IMR-90 (cell line): ENCODE results near the gene ACE.

ENCODE experiments used
- BHLHE40 ChIP-seq: fragments of 150-350 bp; IDR thresholded peaks from 2 replicates; pipeline ENCODE4 v1.6.1; 2016; ENCODE audit warnings: mild to moderate bottlenecking, low read depth, low read length
- CEBPB ChIP-seq: IDR thresholded peaks from 2 replicates; pipeline ENCODE4 v1.6.1; 2012; ENCODE audit warnings: low read depth, low read length, improper control_type of control experiment
- CTCF ChIP-seq: conservative IDR thresholded peaks from 2 replicates; pipeline ENCODE4 v1.5.1; 2012; ENCODE audit warnings: mild to moderate bottlenecking, low read depth, low read length, improper control_type of control experiment
- ELK1 ChIP-seq: fragments of 150-350 bp; IDR thresholded peaks from 2 replicates; pipeline ENCODE4 v1.6.1; 2016; ENCODE audit warnings: low read depth, mild to moderate bottlenecking, low read length, moderate library complexity, borderline replicate concordance
- FOS ChIP-seq: fragments of 150-350 bp; IDR thresholded peaks from 2 replicates; pipeline ENCODE4 v1.6.1; 2016; ENCODE audit warnings: low read depth, low read length
- MAFK ChIP-seq: IDR thresholded peaks from 2 replicates; pipeline ENCODE4 v1.6.1; 2012; ENCODE audit warnings: low read depth, low read length, improper control_type of control experiment
- MAZ ChIP-seq: IDR thresholded peaks from 2 replicates; pipeline ENCODE4 v1.6.1; 2012; ENCODE audit warnings: low read depth, mild to moderate bottlenecking, low read length, improper control_type of control experiment, moderate library complexity, borderline replicate concordance
- MXI1 ChIP-seq: IDR thresholded peaks from 2 replicates; pipeline ENCODE4 v1.6.1; 2012; ENCODE audit warnings: low read depth, mild to moderate bottlenecking, low read length, moderate library complexity, borderline replicate concordance
- POLR2A ChIP-seq: IDR thresholded peaks from 2 replicates; pipeline ENCODE4 v1.6.1; 2012; ENCODE audit warnings: mild to moderate bottlenecking, low read depth, low read length
- RAD21 ChIP-seq: IDR thresholded peaks from 2 replicates; pipeline ENCODE4 v1.6.1; 2012; ENCODE audit warnings: low read length, improper control_type of control experiment
- RCOR1 ChIP-seq: IDR thresholded peaks from 2 replicates; pipeline ENCODE4 v1.6.1; 2012; ENCODE audit warnings: mild to moderate bottlenecking, low read length, improper control_type of control experiment; ENCODE audit not compliant: insufficient replicate concordance
- RFX5 ChIP-seq: IDR thresholded peaks from 2 replicates; pipeline ENCODE4 v1.8.0; 2012; ENCODE audit warnings: low read depth, mild to moderate bottlenecking, low read length, moderate library complexity
- SMC3 ChIP-seq: fragments of 150-350 bp; IDR thresholded peaks from 2 replicates; pipeline ENCODE4 v1.6.1; 2016; ENCODE audit warnings: low read depth, mild to moderate bottlenecking, antibody characterized with exemption, low read length, moderate library complexity
- TF ChIP-seq, protein P1 (sequence below): fragments of 150-350 bp; IDR thresholded peaks from 2 replicates; pipeline ENCODE4 v1.6.1; 2017; ENCODE audit warnings: mild to moderate bottlenecking, antibody characterized with exemption, low read length, low read depth

- TF ChIP-seq CTCF = no peak
- no peak for TF ChIP-seq MXI1
- TF ChIP-seq CEBPB = no peak
- TF ChIP-seq RFX5 = no peak
- TF ChIP-seq, protein P1, sequence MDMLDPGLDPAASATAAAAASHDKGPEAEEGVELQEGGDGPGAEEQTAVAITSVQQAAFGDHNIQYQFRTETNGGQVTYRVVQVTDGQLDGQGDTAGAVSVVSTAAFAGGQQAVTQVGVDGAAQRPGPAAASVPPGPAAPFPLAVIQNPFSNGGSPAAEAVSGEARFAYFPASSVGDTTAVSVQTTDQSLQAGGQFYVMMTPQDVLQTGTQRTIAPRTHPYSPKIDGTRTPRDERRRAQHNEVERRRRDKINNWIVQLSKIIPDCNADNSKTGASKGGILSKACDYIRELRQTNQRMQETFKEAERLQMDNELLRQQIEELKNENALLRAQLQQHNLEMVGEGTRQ = no peak
- TF ChIP-seq POLR2A = no peak
- no peak for TF ChIP-seq RCOR1
- no peak for TF ChIP-seq ELK1
- TF ChIP-seq SMC3 = no peak
- no peak for TF ChIP-seq MAZ
- TF ChIP-seq RAD21 = no peak
- TF ChIP-seq FOS = no peak
- TF ChIP-seq BHLHE40 = no peak
- TF ChIP-seq MAFK = no peak
Observed at GRCh38 chr17:63480192-63480784, 3.4 kb downstream of the ACE start.
